OCI-M1 (cell line): ENCODE results near the gene ASF1B.
A peak's percentile ranks its signal among the peaks of the same experiment; 100 is the strongest.

ENCODE experiments used
- DNase-seq: peaks from one replicate; lab custom pipeline; 2025; lab: John Stamatoyannopoulos, UW

ASF1B gene

GRCh38 chr19:14110650-14111049 is 25.7 kb downstream of the ASF1B start:
- DNase-seq: no peak

- no peak for DNase-seq
Observed at GRCh38 chr19:14107581-14108461, 28.6 kb downstream of the ASF1B start.

- no peak for DNase-seq
Observed at GRCh38 chr19:14106840-14107239, 29.5 kb downstream of the ASF1B start.

DNA sequence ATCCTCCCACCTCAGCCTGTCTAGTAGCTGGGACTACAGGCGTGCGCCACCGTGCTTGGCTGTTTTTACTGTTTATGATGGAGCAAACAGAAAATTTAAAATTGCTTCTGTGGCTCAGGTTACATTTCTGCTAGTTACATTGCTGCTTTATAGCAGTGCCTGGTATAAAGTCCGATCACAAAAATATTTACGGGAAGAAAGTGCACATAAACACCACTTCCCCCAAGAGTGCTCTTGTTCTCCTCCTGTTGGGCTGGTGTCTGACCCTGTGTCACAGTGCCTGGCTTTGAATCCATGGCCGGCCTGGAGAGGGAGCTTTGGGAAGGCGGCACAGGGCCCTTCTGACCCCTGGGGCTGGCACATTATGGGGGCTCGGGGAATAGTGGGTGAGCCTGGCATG is 30.7 kb downstream of the ASF1B start:
- DNase-seq: no peak

GRCh38 chr19:14103310-14103709 is 33.1 kb downstream of the ASF1B start:
- no peak for DNase-seq

GRCh38 chr19:14102756-14103155 is 33.6 kb downstream of the ASF1B start:
- DNase-seq: no peak

DNA sequence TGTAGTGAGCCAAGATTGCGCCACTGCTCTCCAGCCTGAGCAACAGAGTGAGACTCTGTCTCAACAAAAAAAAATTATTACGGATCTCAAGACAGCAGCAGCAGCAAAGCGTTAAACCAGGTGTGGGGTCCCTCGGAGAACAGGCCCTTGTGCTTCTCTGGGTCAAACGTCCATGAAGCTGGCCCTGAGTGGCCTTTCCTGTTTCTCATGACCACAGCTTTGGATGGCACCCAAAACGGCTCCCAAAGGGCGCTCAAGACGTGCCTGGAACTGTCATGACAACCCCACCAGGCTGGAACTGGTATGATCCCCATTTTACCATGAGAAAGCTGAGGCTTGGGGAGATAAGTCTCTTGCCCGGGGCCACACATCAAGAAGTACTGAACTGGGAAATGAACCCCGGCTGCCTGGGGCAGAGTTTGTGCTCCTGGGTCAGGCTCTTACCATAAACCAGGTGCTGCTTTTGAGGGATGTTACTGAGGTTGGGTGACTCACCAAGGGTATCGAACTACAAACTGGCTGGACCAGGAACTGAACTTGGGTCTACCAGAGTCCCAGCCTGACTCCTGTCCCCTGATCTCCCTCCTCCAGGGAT is 34.2 kb downstream of the ASF1B start:
- no peak for DNase-seq

GRCh38 chr19:14101003-14101545 is 35.3 kb downstream of the ASF1B start:
- no peak for DNase-seq

DNA sequence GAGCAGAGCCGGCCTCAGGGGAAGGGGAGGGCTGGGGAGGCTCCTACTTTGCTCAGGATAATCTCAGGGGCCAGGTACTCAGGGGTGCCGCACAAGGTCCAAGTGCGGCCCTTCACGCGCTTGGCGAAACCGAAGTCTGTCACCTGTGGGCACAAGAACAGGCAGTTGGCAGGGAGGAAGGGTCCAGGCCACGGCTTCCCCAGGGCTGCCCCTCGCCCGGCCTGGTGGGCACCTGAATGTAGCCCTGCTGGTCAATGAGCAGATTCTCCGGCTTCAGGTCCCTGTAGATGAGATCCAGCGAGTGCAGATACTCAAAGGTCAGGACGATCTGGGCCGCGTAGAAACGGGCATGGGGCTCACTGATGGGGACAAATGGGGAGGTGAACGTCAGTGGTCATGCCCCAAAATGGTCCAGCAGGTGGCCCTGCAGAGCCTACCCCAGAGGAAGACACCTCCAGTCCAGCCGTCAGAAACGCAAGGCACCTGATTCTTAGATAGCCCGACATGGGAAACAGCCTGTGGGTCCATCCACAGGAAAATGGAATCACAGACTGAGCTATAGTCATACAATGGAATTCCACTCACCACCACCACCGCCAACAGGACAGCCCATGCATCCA is 38.7 kb downstream of the ASF1B start:
- DNase-seq: peak; percentile 65

DNA sequence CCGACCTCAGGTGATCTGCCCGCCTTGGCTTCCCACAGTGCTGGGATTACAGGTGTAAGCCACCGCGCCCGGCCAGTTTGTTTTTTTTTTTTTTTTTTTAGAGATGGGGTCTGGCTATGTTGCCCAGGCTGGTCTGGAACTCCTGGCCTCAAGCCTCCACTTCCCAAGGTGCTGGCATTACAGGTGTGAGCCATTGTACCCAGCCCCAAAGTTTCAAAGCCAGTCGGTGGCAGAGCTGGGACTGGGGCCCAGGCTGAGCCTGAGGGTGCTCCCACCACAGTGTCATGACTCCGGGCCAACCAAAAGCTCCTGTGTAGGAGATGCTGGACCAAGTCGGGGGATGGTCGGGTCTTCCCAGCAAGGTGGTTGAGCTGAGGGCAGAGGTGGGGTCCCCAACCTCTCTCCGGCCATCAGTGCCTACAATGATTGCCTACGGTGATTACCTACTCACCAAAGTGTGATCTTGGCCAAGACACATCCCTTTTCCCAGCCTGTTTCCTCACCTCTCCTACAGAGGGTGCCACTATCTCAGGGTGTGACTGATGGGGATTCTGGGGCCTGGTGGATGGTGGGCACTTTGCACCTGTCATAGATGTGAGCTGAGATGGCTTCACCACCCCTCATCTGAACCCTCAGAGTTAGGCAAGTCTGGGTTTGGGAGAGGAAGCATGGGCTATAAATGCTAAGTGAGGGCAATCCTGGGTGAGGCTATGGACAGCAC is 40.0 kb downstream of the ASF1B start:
- no peak for DNase-seq

DNA sequence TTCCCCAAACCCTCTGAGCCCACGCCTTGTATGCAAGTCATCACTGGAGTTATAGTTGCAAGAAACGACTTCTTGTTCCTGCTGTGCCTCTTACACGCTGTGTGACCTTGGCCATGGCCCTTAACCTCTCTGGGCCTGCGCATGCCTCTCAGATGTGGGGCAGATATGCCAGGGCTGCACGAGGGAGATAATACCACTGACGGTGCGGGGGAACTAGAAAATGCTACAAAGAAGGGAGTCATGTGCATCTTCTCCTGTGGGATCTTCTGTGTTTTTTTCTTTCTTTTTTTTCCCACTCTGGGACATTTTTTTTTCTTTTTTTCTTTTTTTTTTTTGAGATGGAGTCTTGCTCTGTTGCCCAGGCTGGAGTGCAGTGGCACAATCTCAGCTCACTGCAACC is 41.5 kb downstream of the ASF1B start:
- DNase-seq: peak; percentile 75

- peak; percentile 82 for DNase-seq
Observed at GRCh38 chr19:14093117-14093823, 43.1 kb downstream of the ASF1B start.

- DNase-seq: no peak
Observed at GRCh38 chr19:14091813-14092462, 44.5 kb downstream of the ASF1B start.

GRCh38 chr19:14091081-14091812 is 45.1 kb downstream of the ASF1B start:
- DNase-seq: peak; percentile 100

DNA sequence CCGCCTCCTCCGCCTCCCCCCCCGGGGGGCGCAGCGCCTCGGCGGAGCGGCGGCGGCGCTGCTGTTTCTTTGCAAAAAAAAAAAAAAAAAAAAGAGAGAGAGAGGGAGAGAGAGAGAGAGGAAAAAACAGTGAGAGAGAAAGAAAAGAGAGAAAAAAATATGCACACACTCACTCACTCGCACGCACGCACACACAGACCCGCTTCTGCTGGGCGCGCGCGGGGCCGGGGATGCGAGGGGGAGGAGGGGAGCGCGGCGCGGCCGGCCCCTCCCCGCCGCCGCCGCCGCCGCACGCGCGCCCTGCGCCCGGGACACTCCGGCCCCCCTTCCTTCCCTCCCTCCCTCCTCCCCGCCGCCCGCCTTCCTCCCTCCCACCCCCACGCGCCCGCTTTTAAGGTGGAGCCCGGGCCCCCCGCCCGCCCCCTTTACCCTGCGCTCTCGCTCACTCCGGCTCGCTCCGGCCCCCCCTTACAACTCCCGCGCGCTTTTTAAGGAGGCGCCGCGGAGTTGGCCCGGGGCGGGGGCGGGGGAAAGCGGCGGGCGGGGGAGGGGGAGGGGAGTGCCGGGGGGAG is 45.8 kb downstream of the ASF1B start, which contains the start of gene SAMD1:
Gene SAMD1 (minus strand): TSS at position 243 of the 572 bp plus-strand sequence.
- DNase-seq: no peak

GRCh38 chr19:14089662-14090508 is 46.5 kb downstream of the ASF1B start:
- peak; percentile 91 for DNase-seq

DNA sequence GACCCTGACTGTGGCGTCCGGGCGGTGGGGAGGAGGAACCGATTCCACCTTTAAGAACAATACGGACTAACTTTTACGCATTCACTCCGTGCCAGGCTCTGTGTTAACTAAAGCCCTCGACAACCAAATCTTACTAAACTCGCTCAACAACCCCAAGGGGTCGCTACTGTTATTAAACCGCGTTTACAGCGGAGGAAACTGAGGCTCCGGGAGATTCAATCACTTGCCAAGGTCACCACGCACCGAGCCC is 47.1 kb downstream of the ASF1B start:
- no peak for DNase-seq

DNA sequence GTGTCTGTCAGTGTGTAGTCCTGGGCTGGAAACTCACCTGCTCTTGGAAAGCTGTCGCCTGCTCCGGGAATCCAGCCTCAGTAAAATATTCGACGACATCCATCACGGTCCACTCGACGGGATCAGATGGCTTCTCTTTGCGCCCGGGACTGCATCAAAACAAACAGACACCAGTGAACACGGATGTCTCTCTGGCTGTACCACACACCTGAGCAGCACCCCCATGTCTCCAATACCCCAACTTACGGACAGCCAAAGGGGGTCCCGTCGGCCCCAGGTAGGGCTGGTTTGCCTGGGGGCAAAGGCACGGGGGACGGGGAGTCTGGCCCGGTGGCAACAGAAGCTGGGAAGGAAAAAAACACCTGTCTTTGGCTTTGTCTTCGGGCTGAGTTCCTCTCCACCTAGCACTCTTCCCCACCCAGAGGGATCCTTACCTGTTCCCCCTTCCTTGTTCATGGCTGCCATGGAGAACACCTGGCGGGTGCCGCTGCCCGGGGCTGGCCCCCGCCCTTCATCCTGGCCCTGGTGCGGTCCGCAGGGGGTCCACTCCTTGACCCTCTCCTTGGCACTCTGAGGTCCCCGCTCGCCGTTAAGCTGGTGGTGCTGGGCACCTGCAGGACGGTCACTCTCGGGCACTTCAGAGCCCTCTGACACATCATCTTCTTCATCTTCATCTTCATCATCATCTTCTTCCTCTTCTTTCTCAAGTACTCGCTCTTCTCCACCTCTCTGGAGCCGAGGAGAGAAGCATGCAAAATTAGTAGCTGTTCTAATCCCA is 47.6 kb downstream of the ASF1B start:
- DNase-seq: no peak
